SHP77 treated with DMSO at 0.1 percent for 48 hours (cell line): ENCODE results near the gene PLCL1.

ENCODE experiments used
- DNase-seq: peaks from one replicate; lab custom pipeline; 2025; lab: John Stamatoyannopoulos, UW

Gene PLCL1

GRCh38 chr2:197927994-197928393 is 123.6 kb downstream of the PLCL1 start:
- no peak for DNase-seq

- no peak for DNase-seq
Observed at GRCh38 chr2:197929008-197929885, 124.9 kb downstream of the PLCL1 start.

DNA sequence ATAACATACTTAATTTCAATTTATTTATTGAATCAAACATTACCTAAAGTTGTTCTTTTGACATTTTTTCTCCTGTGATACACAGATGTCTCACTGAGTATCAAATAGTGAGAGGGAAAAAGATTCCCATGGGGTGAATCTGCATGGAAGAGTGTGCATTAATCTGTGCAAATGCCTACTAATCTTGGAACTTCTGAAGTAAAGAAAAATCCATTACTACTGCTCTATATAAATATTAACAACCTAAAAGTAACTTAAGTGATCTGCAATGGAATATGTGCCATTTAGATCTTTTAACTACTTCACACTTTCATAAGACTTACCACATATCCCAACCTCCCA is 125.5 kb downstream of the PLCL1 start:
- no peak for DNase-seq

- DNase-seq: no peak
Observed at GRCh38 chr2:197930570-197931278, 126.3 kb downstream of the PLCL1 start.

- no peak for DNase-seq
Observed at GRCh38 chr2:197931661-197932312, 127.4 kb downstream of the PLCL1 start.

GRCh38 chr2:197932374-197932773 is 128.0 kb downstream of the PLCL1 start:
- DNase-seq: no peak

- DNase-seq: no peak
Observed at GRCh38 chr2:197934261-197934933, 130.0 kb downstream of the PLCL1 start.

DNA sequence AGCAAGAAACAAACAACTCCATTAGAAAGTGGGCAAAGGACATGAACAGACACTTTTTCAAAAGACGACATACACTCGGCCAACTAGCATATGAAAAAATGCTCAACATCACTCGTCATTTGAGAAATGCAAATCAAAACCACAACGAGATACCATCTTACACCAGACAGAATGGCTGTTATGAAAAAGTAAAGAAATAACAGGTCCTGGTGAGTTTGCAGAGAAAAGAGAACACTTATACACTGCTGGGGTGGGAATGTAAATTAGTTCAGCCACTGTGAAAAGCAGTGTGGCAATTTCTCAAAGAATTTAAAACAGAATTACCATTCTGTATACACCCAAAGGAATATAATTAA is 130.5 kb downstream of the PLCL1 start:
- DNase-seq: no peak

- no peak for DNase-seq
Observed at GRCh38 chr2:197937814-197938213, 133.4 kb downstream of the PLCL1 start.

DNA sequence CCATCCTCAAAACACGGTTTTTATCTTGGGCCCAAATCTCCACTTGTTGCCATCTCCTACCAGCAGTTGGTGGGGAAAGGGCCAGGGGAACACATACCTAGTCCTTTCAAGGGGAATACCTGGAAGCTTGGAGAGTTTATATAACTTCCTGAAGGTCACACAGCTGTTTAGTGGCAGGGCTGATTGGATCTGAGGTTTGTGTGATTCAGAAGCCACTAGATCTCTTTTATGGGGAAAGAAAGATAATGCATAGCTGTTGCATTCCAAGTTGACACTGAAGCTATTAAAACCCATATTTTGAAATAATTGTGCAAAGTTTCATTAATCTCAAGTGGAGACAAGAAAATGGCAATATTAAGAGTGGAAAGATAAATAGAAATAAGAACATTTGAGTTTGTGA is 134.2 kb downstream of the PLCL1 start:
- no peak for DNase-seq

DNA sequence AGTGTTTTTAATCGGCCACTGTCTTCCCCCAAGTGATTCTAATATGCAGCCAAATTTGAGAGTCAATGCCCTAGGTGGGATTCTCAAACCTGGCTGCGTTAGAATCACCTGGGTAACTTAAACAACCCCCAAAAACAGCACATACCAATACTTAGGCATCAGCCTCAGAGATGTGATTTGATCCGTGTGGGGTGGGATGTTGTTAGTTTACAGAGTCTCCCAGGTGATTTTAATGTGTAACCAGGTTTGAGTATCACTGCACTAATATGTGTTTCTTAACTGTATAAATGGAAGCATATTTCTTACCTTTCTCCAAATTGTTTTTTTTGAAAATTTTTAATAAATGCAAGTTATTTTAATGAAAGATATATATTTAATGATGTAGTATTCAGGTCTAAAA is 135.4 kb downstream of the PLCL1 start:
- no peak for DNase-seq

DNA sequence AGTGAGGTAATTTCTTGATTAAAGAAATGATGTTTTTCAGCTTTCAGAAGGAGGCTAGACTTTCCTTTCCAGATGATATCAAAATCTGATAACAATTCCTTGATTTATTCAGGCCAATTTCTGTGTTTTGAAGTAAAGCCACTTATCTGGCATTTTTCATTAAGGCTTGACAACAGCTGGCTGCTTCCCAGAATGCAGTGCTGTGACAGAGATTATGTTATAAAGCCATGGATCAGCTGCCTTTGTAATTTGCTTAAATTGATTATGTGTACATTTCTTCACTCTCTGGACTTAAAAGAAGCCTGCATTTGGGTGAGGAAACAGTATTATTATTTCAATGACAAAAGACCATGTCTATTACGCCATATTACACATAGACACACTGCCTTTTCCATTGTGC is 136.0 kb downstream of the PLCL1 start:
- DNase-seq: no peak

DNA sequence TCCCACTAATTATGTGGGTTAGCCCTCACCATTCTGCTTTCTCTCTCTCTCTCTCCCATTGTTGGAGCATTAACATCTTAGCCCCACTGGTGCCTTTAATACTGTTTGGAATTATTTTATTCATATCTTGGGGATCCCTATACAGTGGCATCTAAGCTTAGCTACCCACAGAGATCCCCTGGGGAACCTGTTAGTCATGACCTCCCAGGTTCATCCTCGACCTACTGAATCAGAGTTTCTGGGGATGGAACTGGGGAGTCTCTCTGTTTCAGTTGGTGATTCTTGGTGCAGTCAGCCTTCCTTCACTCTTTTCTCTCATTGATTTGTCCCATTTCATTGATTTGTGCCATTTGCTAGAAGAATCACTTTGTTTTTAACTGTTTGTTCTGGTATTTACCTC is 137.3 kb downstream of the PLCL1 start:
- DNase-seq: no peak

DNA sequence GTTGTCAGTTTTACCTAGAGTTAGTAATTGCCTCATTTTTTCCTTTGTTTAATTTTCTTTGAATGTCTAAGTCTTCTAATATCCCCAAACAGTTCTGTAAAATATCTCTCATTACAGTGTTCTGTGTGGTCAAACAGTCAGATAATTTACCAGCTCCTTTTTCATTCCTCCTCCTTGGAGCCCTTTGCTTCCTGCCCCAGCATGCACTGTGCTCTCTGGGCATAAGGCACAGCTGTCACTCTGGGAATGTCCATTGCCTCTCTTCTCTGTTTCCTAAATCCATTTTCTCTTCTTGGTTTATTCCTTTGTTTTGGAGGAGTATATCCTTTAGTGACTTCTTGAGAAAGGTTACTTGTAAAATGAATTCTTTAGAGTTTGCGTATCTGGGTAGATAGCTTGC is 139.3 kb downstream of the PLCL1 start:
- no peak for DNase-seq

DNA sequence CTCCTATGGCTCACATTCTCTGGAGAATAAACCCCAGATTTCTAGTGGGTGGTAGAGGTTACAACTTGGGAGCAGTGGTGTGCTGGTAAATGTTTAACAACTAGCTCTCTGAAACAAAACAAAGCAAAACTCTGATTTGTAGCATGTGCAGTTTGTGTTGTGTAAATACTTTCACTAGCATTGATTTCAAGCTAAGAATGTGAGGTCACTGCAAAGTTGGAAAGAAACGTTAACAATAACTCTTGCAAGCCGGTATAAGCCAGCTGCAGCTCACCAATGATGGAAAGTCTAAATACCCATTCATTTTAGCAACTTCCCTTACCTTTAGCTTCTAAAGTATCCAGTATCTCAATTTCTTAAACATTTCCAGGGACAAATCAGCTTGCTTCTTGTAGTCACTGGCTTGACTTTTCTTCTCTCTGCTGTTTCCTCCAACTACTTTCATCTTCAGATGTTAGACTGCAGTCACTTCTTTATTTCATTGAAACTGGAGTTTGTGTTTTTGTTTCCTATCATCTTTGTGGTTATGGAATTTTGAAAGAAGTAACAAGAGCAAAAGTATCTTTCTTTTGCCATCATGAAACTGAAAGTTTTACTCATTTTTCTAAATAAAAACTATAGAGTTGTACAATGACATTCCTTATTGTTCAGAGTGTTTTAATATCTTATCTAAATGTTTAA is 140.2 kb downstream of the PLCL1 start:
- no peak for DNase-seq

DNA sequence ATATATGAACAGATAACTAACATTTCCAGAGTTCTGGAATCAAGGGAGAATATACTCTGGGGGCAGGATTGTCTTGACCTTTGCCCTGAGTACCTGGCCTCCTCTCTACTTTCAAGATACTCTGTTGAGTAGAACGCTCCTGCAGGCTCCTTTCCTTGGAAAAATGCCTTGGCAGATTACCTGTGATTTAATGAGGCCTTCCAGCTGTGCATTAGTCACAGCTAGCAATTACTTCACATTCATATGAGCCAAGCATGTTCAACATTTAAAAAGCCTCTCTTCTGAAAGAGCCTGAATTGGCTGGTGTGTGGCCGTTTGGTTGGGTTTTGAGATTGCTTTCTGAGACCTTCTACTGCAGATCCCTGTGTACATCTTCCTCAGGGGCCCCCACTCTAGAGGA is 142.2 kb downstream of the PLCL1 start:
- DNase-seq: no peak

GRCh38 chr2:197947219-197947757 is 142.9 kb downstream of the PLCL1 start:
- no peak for DNase-seq

GRCh38 chr2:197949224-197949623 is 144.8 kb downstream of the PLCL1 start:
- no peak for DNase-seq

DNA sequence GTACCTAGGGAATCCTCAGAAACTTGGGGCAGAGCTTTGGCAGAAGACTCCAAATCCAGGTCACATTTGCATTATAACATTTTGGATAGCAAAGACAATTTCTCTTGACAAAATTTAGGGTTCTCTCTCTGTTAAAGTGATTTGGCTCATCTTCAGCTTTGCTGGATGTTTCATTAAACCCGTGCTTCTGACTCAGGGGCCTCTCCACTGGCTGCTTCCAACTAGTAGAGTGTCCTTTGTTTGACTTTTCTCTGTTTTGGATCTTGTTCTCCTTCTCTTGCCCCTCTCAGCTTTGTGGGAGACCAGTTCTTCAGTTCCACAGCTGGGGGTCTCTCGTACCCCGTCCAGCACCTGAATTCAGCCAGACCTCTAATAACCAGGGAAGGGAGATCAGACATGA is 145.6 kb downstream of the PLCL1 start:
- no peak for DNase-seq

DNA sequence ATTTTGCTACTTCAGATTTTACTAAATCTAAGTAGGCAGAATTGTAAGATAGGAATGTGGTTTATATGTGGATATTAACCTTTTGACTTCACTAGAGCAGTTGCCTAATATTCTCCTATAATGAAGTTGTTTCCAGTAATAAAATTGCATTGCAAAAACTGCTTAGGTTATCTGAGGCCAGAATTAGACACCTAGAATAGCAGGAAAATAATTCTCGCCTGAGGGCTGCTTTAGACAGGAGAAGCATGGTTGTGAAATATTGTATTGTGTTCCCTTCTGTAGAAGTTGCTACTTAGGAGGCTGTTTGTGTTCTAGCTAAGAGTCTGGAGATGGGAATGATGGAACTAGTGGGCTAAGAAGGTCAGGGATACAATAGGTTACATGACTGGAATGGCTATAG is 146.3 kb downstream of the PLCL1 start:
- no peak for DNase-seq

GRCh38 chr2:197952540-197953202 is 148.3 kb downstream of the PLCL1 start:
- no peak for DNase-seq
